GM19463 (cell line): ENCODE measurements around the gene NINL.

ENCODE experiments used
- ATAC-seq: cut with Tn5 transposase; IDR thresholded peaks from one replicate; pipeline ENCODE4 v1.9.1; 2021; ENCODE audit warnings: mild to moderate bottlenecking, moderate library complexity; ENCODE audit not compliant: unreplicated experiment

NINL gene

DNA sequence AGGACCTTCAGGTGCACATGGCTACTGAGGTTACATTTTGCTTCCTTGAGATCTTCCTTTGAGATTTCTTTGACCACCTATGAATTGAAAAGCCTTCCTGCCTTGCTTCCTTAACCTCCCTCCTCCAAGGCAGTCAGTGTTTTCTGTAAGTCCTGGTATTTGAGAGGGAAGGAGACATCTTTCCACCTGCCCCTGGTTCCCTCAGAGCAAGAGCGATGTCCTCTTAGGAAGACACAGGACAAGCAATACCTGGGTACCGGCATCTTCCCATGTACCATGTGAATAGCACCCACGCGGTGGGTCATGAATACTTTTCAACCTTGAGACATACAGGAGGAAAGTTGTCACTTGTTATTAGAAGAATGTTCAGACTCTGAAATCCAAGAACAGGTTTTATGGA lies 140.8 kb downstream of the NINL start:
- no peak for ATAC-seq

GRCh38 chr20:25439328-25439727 lies 146.0 kb downstream of the NINL start:
- ATAC-seq: no peak

GRCh38 chr20:25437153-25437581 lies 148.2 kb downstream of the NINL start:
- no peak for ATAC-seq

- no peak for ATAC-seq
These were observed 160.8 kb downstream of the NINL start for GRCh38 chr20:25424536-25424935.

DNA sequence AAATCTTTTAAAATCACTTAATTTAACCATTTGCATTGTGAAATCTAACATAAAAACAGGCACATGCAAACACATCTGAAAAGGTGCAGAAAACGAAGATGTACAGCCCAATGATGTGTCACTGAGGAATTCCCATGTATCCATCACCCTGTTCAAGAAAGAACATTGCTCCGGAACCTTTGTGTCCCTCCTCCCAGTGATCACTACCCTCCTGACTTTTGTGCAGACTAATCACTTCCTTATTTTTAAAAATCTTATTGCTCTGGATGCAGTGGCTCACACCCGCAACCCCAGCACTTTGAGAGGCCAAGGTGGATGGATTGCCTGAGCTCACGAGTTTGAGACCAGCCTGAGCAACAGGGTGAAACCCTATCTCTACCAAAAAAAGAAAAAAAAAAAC lies 163.3 kb downstream of the NINL start:
- ATAC-seq: no peak

DNA sequence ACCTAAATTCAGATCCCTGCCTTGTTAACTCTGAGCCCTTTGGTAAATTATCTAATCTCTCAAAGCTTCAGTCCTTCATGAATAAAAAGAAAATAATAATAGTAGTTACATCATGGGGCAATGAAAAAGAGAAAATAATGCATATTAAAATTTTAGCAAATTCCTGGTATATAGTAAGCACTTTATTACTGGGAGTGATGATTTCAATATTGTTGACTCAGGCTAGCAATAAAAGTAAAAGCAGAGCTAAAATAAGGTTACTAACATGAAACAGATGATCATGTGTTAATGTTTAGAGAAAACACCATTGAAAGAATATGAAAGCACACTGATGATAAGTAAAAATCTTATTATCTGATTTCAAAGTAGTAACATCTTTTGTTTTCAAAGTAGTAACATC lies 164.2 kb downstream of the NINL start:
- no peak for ATAC-seq

DNA sequence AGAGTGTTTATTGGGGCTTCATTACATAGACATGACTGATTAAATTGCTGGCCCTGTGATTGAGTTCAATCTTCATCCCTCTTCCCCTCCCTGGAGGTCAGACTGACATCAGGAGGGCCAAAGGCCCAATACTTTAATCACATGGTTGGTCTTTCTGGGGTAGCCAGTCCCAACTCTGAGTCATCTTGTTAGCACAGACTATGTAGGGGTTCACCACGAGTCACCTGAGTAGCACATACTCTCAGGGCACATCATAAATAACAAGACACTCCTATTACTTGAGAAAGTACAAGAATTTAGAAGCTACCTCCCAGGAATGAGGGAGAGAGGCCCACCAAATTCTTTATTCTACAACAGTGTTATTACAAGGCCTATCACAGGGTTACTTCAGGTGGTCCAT lies 166.6 kb downstream of the NINL start:
- ATAC-seq: no peak

DNA sequence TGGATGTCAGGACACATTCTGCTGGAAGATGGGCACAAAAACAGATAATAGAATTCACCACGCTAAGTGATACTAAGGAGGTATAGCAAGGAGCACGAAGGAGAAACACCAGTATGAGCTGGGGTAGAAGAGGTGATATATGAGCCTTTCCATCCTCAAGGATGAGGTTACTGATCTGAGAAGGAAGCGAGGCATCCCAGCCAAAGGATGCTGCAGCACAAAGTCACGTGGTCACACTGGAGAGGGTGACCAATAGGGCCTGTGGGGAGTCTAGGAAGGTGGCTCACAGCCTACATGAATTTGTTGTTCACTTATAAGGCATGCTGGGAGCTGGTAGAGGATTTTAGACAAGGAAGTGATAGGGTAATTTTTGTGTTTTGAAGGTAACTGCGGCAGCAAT lies 176.4 kb downstream of the NINL start:
- ATAC-seq: no peak

- ATAC-seq: no peak
These were observed 177.2 kb downstream of the NINL start for GRCh38 chr20:25408170-25408547.

DNA sequence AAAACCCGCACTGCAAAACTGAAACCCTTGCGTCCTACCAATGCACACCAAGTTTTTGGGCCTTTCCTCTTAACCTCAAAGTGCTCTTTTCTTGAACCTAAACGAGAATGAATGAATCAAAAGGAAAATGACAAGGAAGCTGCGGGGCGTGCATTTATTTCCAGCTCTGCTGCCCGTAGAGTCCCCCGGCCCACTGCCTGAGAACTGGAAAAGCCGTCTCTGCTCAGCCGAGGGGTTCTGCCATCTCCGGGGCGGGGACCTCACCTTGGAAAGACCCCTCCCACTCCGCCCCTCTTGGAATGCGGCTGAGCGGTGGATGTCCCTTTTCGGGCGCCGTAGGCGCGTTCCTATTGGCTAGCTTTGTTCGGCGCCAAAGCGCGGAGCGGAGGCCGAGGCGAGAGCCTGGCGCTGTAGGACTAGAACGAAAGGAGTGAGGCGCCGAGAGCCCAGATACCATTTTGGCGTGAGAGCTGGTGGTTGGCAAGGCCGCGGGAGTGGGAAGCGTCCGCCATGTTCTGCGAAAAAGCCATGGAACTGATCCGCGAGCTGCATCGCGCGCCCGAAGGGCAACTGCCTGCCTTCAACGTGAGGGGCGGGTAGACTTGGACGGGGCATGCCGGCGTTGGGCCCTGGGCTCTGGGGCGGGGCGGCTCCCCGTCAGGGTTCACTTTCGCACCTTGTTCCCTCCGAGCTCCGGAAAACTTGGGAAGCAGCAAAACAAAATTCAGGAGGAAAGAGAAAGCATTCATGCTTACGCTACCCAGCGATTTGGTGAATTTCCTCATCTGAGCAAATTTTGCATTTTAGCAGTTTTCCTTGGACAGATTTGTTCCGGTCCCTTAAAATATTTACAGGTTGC lies 177.8 kb downstream of the NINL start, which contains the start of gene GINS1:
GINS1 (plus strand) TSS at position 363 of the 859 bp plus-strand sequence; CDS start at position 511, 148 bp downstream.
- ATAC-seq: peak; percentile 87
